ENCODE data around the gene BCLAF3.

BCLAF3 gene

DNA sequence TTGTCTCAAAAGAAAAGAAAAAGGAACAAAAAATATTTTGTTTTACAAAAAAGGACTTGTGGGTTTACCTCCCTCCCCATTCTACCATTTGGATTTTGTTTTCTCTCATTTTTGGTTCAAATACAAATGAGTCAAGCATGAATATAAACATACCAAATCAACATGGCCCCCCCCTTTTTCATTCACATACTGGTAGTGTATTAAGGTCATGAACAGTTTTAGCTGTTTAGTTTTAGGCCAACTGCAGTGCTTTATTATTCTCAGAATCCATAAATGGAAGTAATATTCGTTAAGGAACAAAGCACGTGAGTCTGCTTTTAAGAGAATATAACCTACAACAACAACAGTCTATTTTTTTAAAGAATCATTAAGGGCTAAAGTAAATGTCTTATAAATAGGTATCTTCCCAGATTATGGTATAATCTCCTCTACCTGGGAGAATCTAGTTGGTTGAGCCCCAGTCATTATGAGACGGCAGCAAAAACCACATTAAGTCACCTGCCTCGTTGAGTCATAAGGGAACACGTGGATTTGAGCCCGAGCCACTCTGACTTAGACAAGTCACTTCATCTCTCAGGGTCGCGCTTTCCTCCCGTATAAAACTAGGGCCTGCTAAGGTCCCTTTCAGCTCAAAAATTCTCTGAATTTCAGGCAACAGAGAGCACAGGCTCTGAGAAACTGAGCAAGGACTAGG lies 26.7 kb downstream of the BCLAF3 start:
- DNase-seq: no peak

DNA sequence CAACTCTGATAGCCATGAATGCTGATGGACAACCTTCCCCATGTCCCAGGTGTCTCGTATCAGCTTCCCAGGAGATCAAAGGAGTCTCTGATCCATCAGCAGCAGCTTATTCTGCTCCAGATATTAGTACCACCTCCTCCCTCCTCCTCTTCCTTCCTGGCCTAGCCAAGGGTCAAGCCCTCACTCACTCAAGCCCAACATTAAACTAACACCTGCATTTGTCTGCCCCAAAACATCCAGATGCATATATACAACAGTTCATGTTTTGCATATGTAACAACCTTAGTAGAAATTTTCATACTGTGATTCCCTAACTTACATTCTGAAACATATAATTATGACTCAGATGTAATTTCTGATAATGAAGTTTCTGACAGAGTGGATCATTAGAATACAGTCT lies 29.9 kb downstream of the BCLAF3 start:
- no peak for DNase-seq

DNA sequence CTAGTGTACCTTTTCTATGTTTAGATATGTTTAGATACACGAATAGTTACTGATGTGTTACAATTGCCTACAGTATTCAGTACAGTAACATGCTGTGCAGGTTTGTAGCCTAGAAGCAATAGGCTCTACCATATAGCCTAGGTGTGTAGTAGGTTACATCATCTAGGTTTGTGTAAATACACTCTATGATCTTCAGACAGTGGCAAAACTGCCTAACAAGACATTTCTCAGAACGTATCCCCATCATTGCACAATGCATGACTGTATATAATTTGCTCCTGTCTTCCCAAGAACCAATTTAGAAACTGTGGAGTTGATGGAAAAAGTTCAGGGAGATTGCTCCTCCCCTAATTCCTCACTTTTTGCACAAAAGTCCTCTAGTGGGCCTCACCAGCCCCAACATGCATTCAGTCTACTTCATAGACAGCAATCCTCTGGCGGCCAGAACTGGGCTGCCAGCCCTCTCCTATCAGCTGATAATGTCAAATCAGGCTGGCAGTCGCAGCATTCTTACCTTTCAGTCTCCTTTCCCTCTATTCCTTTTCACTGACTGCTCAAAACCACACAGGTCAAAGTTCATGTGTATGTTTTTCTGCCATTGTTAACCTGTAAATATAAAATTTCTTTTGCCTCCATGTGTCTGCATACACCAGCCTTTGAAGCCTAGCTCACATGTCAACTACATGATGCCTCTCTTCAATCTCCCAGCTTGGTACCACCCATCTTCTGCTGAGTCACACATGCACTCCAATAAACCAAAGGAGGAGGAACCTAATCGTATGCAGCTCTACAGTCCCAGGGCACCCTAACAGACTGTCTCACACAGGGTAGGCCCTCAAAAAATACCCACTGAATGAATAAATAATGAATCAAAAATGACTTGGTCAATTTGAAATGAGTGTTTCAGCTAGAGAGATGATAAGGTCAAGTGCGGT lies 32.0 kb downstream of the BCLAF3 start:
- DNase-seq: no peak

DNA sequence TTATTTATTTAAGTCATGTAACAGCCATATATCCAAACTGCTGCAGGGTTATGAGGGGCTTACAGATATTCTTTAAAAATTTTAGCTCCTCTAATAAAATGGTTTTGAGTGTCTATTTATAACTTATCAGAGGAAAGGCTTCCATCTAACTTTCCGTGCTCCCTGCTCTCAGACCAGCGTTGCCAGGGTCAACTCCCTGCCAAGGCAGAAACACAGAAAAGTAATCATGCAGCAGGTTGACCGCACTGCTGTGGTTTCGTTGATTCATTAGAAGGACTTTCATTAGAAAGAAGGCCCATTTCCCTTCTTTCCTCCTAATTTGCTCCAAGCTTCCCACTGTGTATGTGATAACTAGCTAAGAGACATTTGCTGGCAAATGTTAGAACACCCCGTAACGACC lies 33.9 kb downstream of the BCLAF3 start:
- DNase-seq: no peak

DNA sequence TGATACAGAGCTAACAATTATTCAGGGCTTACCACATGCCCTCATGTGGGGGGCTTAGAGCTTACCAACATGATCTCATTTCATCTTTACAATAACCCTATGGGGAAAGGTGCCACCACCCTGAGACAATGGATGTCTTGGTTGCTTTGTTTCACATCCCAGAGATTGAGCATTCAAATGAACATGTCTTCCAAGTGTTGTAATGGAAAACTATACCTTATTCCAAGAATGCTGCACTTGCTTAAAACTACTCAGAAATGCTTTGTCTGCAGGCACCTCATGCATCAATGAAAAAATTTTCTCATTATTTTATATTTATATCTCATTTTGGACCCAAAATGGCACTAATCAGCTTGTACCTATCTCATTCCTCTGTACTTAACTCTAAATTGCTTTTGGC lies 34.6 kb downstream of the BCLAF3 start:
- DNase-seq: no peak

DNA sequence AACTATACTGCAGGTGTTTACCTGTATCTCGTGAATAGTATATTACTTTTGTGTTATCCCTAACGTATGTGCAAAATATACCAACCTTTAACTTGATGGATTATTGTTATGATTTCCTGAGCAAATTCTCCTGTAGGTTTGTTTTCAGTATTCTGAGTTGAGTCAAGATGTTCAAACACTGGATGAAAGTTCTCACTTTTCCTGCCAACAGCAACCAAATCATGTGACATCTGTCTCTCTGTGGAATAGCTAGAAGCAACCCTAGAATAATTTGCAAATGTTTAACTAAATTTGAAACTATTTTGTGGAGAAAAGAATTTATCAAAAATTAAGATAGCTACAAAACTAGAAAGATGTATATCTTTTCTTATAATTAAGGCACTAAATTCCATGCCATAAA lies 35.6 kb downstream of the BCLAF3 start:
- no peak for DNase-seq

DNA sequence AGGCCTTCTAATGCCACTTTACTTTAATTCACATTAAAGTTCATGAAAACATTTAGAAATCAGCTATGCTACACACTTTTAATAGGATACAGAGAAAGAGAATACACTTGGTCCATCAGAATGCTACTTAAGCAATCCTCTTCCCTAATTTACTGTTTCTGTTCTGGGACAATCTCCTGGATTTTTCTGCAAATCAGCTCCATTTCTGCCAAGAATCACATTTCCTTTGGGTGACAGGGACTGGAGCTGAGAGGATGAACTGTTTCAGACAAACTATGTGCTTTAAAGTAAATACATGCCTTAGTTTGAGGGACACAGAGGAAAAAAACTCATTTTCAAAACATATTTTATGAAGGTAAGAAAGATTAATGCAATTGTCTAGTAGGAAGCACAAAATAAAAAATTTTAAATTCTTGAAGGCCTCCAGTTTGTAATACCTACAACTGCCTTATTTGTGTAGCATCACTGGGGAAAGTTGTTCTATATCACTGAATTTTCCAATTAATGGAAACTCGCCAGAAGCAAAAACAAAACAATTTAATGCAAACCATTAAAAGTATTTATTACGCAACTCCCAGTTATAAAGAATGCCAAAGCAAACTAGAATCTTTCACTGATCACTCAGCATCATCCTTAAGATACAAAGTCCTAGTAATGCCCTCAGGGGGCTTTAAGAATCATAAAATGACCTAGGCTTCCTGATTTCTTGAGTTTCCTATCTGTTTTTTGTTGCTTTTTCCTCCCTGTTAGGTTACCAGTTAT lies 36.3 kb downstream of the BCLAF3 start:
- DNase-seq: no peak

DNA sequence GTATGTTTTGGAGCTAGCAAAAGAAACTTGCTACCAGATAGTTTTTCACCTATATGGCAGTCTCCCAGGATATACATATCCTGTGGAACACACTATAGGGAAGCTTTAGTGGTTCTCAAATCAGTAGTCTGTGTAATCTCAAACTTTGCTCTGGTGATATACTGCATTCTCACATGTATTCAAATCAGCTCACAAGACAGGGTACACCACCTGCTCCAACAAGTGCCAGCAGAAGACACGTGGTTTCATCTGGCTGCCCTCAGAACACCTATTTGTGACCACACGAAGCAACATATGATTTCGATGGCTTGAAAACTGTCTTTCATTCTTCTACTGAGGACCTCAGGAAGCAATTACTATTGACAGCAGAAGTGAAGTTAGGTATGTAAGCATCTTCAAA lies 37.7 kb downstream of the BCLAF3 start:
- no peak for DNase-seq

DNA sequence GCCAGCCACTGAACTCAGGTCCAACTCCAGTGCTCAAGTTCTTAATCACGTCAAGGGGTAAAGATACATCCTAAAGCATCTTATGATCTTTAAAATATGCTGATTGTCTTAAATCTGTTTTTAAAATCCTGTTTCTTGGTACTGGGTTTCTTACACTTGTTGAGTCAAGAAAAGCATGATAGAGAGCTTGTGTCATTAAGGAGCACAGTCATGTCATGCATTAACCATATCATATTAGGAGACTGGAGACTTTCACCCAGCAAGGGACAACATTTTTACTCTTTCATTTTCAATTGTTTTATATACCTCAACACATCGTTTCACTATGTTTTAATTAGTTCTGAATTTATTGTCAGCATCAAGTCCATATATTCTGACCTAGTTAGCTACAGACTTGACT lies 41.5 kb downstream of the BCLAF3 start:
- DNase-seq: no peak

DNA sequence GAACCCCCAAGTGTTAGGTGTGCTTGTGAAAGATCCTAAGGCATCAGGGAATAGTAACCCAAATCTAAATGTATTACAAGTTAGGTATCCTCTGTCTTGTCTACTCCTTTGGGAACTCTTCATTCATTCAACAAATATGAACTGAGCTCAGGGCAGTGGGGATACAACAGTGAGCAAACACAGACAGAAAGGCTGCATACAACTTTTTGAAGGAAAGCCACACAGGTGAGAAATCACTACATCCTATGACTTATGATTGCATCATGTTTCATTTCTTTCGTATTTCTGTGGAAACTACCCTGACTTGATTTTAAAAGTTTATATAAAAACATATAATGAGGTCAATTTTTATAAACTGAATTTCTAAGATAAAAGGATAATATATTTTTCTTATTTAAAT lies 43.2 kb downstream of the BCLAF3 start:
- DNase-seq: no peak
